A549 treated with AZD9567 at 1 μM for 4 hours (cell line): Measurements from ENCODE around the gene ZNF180. TPM values are rescaled to one million over a fixed set of nuclear protein-coding genes. Genes with fewer than 3 reads are reported as not detected.

Experiments
- total RNA-seq: library from RNA; stranded (reverse); fragments of 200-300 nt; extraction: Qiagen RNA extraction; gene quantifications from 5 replicates; pipeline ENCODE4 v1.2.3, GENCODE V29; 2022; ENCODE audit not compliant: insufficient read depth

Gene ZNF180
- total RNA-seq, result 5.9 to 8.8 TPM (median 8.4 TPM) in 5 replicates

DNA sequence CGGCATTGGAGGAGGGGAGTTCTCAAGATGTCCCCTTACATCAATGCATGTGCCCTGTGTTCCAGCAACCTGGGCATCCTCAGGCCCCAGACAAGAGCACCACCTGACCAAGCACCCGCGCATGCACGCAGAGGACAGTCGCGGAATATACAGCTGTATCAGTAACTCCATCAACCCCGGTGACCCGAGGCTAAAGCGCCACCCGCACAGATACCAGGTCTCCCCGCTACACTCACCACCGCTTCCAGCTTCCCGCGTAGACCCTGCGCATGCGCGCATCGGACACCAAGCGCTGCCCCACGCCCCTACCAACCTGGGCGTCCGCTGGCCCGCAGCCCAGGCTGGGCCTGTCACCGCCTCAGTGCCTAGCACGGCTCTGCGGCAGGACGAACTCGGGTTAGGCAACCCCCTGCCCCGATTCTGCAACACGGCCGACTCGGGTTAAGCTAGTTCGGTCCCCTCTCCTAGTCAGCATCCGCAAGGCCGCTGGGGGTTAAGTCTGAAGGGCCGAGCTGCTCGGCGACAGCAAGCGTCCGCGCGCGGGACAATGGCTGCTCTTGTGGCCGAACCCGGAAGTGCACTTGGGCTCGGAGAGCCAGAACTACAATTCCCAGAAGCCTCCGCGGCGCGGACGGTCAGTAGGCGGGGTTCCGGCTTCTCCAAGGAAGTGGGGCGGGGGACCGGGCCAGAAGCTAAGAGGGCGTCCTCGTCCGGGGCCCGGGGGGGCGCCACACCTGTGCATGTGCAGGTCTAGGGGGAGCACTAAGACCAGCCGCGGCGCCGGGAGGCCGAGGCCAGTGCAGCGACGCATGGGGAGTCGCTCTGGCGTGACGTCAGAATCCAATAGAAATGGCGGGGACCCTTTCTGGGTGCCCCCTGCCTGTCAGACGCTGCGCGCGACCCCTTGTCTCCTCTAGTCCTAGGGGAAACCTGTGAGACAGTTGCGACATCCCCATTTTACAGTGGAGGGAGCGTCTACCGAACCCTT, at the start of gene ZNF180:
TSS of gene ZNF180 (minus strand) at position 561 of the 988 bp plus-strand sequence. CDS start 3,188 bp downstream, outside the sequence.

DNA sequence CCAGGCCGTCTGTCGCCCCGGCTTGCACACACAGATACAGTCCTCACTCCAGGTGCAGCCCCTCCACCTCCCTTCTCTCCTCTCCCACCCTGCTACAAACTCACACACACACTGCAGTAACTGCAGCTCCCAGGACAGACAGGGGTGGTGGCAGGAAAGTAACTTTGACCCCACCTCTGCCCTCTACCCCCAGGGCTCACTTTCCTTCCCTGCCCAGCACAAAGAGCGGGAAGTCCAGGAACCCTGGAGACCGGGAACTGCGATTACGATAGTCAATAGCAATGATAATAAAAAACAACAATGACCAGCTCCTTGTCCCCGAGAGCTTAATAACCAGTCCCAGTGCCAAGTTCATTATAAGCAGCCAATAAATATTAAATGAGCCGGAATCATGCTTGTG, 29.2 kb upstream of the ZNF180 start, which contains the start of gene CEACAM20:
TSS of gene CEACAM20 (minus strand) at position 140 of the 400 bp plus-strand sequence. CDS start 166 bp downstream, outside the sequence.

DNA sequence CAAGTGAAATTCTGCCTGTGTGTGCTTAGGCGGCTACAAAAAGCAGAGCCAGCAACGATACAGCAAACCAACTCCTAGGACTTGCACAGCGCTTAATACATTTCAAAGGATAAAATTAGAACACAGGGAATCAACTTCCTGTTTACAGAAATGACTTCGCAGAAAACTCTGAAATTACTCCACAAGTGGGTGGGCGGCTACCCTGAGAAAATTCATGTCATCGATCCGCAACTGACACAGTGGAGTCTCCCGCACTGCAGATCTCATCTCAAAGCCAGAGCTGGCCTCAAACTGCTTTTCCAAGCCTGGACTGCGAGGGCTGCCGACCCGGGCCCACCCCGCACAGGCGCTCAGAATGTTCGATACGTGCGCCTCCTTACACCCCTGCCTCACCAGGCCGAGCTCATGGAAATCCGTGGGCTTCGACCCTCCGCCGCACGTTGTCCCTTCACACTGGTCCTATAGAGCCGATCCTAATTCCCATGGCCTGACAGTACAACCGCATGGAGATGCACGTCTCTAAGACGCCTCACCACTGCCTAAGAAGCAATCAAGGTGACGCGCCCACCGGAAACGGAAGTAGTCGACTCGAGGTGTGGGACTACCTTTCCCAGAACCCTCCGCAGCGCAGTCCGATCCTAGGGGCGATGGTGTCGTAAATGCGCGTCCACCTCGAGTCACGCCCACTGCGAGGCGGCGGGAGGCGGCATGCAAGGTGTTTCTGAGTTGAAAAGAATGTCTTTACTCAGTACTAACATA, 52.2 kb downstream of the ZNF180 start, which contains the start of gene ZNF229:
TSS of gene ZNF229 (minus strand) at position 557 of the 759 bp plus-strand sequence. CDS start 5,625 bp downstream, outside the sequence.

Other genes starting within 250 kb of the ZNF180 start
- 0.31 to 0.94 TPM (median 0.40 TPM) in 5 replicates for gene ZNF233, start 240.6 kb downstream of the ZNF180 start, total RNA-seq
- 2.7 to 3.2 TPM (median 3.1 TPM) in 5 replicates for gene ZNF235, start 195.5 kb downstream of the ZNF180 start, total RNA-seq
- 1.7 to 1.9 TPM (median 1.8 TPM) in 5 replicates for gene ZNF112, start 143.8 kb downstream of the ZNF180 start, total RNA-seq
- 0.42 to 2.2 TPM (median 1.5 TPM) in 5 replicates for gene ZNF285, start 98.9 kb downstream of the ZNF180 start, total RNA-seq
- gene ZNF229, start 52.0 kb downstream of the ZNF180 start, total RNA-seq, result 1.9 to 3.5 TPM (median 3.0 TPM) in 5 replicates
- gene CEACAM20, start 29.2 kb upstream of the ZNF180 start, total RNA-seq, result 0.08 to 0.17 TPM (median 0.14 TPM) in 4 of 5 replicates, not detected in the other
- gene IGSF23, start 113.0 kb upstream of the ZNF180 start, total RNA-seq, result 0.45 to 0.85 TPM (median 0.56 TPM) in 4 of 5 replicates, not detected in the other
- gene PVR, start 143.4 kb upstream of the ZNF180 start, total RNA-seq, result 105 to 118 TPM (median 111 TPM) in 5 replicates
- gene CEACAM19, start 171.0 kb upstream of the ZNF180 start, total RNA-seq, result 8.1 to 12.4 TPM (median 9.7 TPM) in 5 replicates
- gene CEACAM16, start 198.6 kb upstream of the ZNF180 start, total RNA-seq, result 0.12 to 0.16 TPM (median 0.14 TPM) in 4 of 5 replicates, not detected in the other
- gene BCL3, start 248.2 kb upstream of the ZNF180 start, total RNA-seq, result 25.3 to 59.4 TPM (median 53.0 TPM) in 5 replicates